ENCODE results near the gene SPDYE4. TPM values are rescaled to one million over a fixed set of nuclear protein-coding genes. Genes with fewer than 3 reads are reported as not detected.

SPDYE4 gene
- polyA plus RNA-seq, 1 donor = 0.73 TPM

GRCh38 chr17:8785547-8786413, 27.4 kb upstream of the SPDYE4 start:
- peak; percentile 82 for DNase-seq

GRCh38 chr17:8782176-8782575, 23.8 kb upstream of the SPDYE4 start:
- no peak for DNase-seq

- no peak for DNase-seq
Observed at GRCh38 chr17:8781776-8782175, 23.4 kb upstream of the SPDYE4 start.

- DNase-seq = no peak
Observed at GRCh38 chr17:8776881-8777280, 18.5 kb upstream of the SPDYE4 start.

- no peak for DNase-seq
Observed at GRCh38 chr17:8776248-8776647, 17.9 kb upstream of the SPDYE4 start.

- no peak for DNase-seq
Observed at GRCh38 chr17:8766731-8767130, 8.4 kb upstream of the SPDYE4 start.

- no peak for DNase-seq
Observed at GRCh38 chr17:8762012-8762411, 3.7 kb upstream of the SPDYE4 start.

- no peak for DNase-seq
Observed at GRCh38 chr17:8757189-8757588, 1.2 kb downstream of the SPDYE4 start.

GRCh38 chr17:8755590-8756255, 2.6 kb downstream of the SPDYE4 start:
- DNase-seq = no peak

GRCh38 chr17:8754890-8755289, 3.5 kb downstream of the SPDYE4 start:
- DNase-seq = no peak

- no peak for DNase-seq
Observed at GRCh38 chr17:8753976-8754440, 4.3 kb downstream of the SPDYE4 start.

- DNase-seq = no peak
Observed at GRCh38 chr17:8753136-8753975, 5.0 kb downstream of the SPDYE4 start.

GRCh38 chr17:8749616-8750015, 8.7 kb downstream of the SPDYE4 start:
- DNase-seq = peak; percentile 22

- DNase-seq = no peak
Observed at GRCh38 chr17:8747742-8748141, 10.6 kb downstream of the SPDYE4 start.

GRCh38 chr17:8746501-8747236, 11.7 kb downstream of the SPDYE4 start:
- no peak for DNase-seq

GRCh38 chr17:8745586-8746500, 12.5 kb downstream of the SPDYE4 start:
- peak; percentile 76 for DNase-seq

- DNase-seq = no peak
Observed at GRCh38 chr17:8744086-8744785, 14.1 kb downstream of the SPDYE4 start.

- no peak for DNase-seq
Observed at GRCh38 chr17:8742819-8743218, 15.5 kb downstream of the SPDYE4 start.

GRCh38 chr17:8742274-8742673, 16.1 kb downstream of the SPDYE4 start:
- DNase-seq = no peak

- no peak for DNase-seq
Observed at GRCh38 chr17:8741771-8742170, 16.6 kb downstream of the SPDYE4 start.
